A673 (cell line): ENCODE results near the gene GET4. TPM values are rescaled to one million over a fixed set of nuclear protein-coding genes. Genes with fewer than 3 reads are reported as not detected.

Experiments used
- BruUV-seq: library from RNA; stranded (reverse); fragments of 400-500 nt; replicated peaks from 2 replicates; lab custom pipeline; 2021; lab: Mats Ljungman, UMichigan
- CTCF ChIA-PET: fragments of 300-600 bp; sonication (Branson Sonifier 250); formaldehyde crosslinking; loops from one replicate; lab custom pipeline; 2022; ENCODE audit warnings: antibody characterized with exemption; lab: Charles Lee
- POLR2A ChIA-PET: fragments of 300-600 bp; sonication (Branson Sonifier 250); formaldehyde crosslinking; loops from one replicate; lab custom pipeline; 2022; ENCODE audit warnings: antibody characterized with exemption; ENCODE audit not compliant: low non-redundant PET; lab: Charles Lee
- DNase-seq: peaks from one replicate; pipeline ENCODE4 v3.0.0-alpha.2; 2015; ENCODE audit warnings: low spot score
- H3K27ac ChIP-seq: fragments of 200-600 bp; sonication (generic); 2 replicates; pipeline ENCODE4 v1.5.1; 2016; ENCODE audit warnings: mixed run types, low read depth, mild to moderate bottlenecking, mixed read lengths, antibody characterized with exemption, low read length; ENCODE audit not compliant: poor library complexity, severe bottlenecking
- H3K27me3 ChIP-seq: fragments of 200-600 bp; sonication (generic); replicated peaks from 2 replicates; pipeline ENCODE4 v1.6.1; 2017; ENCODE audit warnings: mixed run types, low read depth, mild to moderate bottlenecking, mixed read lengths, antibody characterized with exemption, low read length; ENCODE audit not compliant: insufficient read depth, poor library complexity
- H3K36me3 ChIP-seq: fragments of 200-600 bp; sonication (generic); 2 replicates; pipeline ENCODE4 v1.6.1; 2016; ENCODE audit warnings: mixed run types, mild to moderate bottlenecking, mixed read lengths, antibody characterized with exemption, low read length; ENCODE audit not compliant: insufficient read depth, poor library complexity, severe bottlenecking
- H3K4me1 ChIP-seq: fragments of 200-600 bp; sonication (generic); 2 replicates; pipeline ENCODE4 v1.6.1; 2017; ENCODE audit warnings: mixed run types, mild to moderate bottlenecking, mixed read lengths, antibody characterized with exemption, low read length; ENCODE audit not compliant: insufficient read depth, poor library complexity, severe bottlenecking
- H3K4me3 ChIP-seq: fragments of 200-600 bp; sonication (generic); 2 replicates; pipeline ENCODE4 v1.5.1; 2016; ENCODE audit warnings: low read depth, mixed run types, mild to moderate bottlenecking, mixed read lengths, low read length; ENCODE audit not compliant: poor library complexity, severe bottlenecking
- H3K9me3 ChIP-seq: fragments of 200-600 bp; sonication (generic); 2 replicates; pipeline ENCODE4 v1.6.1; 2016; ENCODE audit warnings: mixed run types, low read depth, mild to moderate bottlenecking, mixed read lengths, antibody characterized with exemption, low read length; ENCODE audit not compliant: poor library complexity, severe bottlenecking
- EZH2 ChIP-seq: fragments of 200-600 bp; sonication (generic); IDR thresholded peaks from 2 replicates; pipeline ENCODE4 v1.6.1; 2017; ENCODE audit warnings: borderline replicate concordance, low read depth, mild to moderate bottlenecking, mixed read lengths, antibody characterized with exemption, low read length; ENCODE audit not compliant: poor library complexity, severe bottlenecking
- intact Hi-C: fragments of 100-400 bp; cut with micrococcal nuclease; formaldehyde crosslinking; loops from one replicate; pipeline ENCODE4 v1.10.0; 2022; ENCODE audit not compliant: unreplicated experiment
- total RNA-seq: library from RNA; stranded (reverse); gene quantifications from 2 replicates; pipeline ENCODE4 v1.2.3, GENCODE V29; 2021
- TF ChIP-seq, protein P1 (sequence below): fragments of 300-800, 200-600 bp; sonication (generic); conservative IDR thresholded peaks from 2 replicates; pipeline ENCODE4 v1.5.1; 2017; ENCODE audit warnings: low read depth, mild to moderate bottlenecking, antibody characterized with exemption, low read length, moderate library complexity, mixed read lengths

Gene GET4
- total RNA-seq, 1 experiment from 2014 or later: 49.7 TPM

DNA sequence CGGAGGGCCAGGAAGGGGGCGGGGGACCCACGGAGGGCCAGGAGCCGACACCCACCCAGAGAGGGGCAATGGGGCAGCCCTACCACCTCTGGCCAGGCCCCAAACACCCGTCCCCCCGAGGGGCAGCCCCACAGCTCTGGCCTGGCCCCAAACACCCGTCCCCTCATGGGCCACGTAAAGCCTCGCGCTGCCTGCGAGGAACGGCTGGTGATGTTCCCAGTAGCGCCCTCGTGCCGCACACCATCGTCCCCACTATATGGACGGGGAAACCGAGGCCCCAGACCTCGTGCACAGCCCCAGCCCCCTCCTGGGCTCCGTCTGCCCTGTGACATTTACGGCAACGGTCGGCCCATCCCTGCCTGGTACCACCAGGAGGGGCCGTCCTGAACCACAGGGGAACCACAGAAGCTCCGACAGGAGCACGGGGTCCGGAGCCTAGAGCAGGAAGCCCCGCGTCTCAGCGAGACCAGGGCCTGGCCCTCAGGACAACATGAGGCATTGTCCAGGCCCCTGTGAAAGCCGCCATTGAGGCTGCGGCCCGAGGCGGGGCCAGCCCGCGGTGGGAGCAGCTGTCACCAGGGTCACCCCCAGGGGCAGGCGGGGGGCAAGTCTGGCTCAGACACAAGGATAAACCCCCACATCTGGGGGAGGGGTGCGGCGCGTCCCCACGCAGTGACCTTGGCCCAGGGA, 35.6 kb downstream of the GET4 start:
- TF ChIP-seq EZH2: no peak
- TF ChIP-seq, protein P1, sequence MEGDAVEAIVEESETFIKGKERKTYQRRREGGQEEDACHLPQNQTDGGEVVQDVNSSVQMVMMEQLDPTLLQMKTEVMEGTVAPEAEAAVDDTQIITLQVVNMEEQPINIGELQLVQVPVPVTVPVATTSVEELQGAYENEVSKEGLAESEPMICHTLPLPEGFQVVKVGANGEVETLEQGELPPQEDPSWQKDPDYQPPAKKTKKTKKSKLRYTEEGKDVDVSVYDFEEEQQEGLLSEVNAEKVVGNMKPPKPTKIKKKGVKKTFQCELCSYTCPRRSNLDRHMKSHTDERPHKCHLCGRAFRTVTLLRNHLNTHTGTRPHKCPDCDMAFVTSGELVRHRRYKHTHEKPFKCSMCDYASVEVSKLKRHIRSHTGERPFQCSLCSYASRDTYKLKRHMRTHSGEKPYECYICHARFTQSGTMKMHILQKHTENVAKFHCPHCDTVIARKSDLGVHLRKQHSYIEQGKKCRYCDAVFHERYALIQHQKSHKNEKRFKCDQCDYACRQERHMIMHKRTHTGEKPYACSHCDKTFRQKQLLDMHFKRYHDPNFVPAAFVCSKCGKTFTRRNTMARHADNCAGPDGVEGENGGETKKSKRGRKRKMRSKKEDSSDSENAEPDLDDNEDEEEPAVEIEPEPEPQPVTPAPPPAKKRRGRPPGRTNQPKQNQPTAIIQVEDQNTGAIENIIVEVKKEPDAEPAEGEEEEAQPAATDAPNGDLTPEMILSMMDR: no peak
- H3K27ac ChIP-seq: no peak overlapping the region
- H3K9me3 ChIP-seq: no peaks in the 10 kb centered on the region
- H3K36me3 ChIP-seq: no peaks in the 10 kb centered on the region
- intact Hi-C loops: loop anchor here (5.0 kb wide), 1 partner anchor 40 kb away; the partner anchor contains the start of gene ADAP1
- BruUV-seq: no TSS peak
- POLR2A ChIA-PET: no interaction called here
- H3K4me3 ChIP-seq: no peak overlapping the region
- CTCF ChIA-PET: no interaction called here
- H3K4me1 ChIP-seq: peaks cover 18% of the 10 kb centered on the region
- no peak for DNase-seq
- no peaks in the 10 kb centered on the region for H3K27me3 ChIP-seq

DNA sequence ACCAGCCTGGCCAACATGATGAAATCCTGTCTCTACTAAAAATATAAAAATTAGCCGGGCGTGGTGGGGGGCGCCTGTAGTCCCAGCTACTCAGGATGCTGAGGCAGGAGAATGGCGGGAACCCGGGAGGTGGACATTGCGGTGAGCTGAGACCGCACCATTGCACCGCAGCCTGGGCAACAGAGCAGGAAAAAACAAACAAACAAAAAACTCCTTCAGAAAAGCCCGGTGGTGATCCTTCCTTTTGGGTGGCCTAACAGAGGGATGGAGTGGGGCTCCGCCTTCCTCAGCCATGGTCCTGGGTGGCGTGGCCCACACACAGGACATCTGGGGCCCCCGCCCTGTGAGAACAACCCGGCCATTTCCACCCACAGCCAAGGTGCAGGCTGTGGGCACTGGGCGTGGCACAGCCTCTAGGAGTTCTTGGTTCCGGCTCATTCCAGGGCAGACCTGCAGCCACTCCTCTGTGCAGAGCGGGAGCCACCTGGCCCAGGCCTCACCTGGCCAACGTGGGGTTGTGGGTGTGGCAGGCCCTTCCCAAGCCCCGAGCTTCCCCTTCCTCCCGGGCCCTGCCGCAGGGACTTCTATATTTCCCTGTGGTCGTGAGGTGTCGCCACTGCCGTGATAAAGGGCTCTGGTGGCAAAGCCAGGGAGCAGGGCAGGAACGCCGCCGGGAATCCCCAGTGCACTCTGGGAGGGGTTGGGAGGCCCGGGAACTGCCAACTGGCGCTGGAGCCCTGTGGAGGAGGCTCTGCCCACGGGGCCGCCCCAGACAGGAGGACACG, 37.6 kb downstream of the GET4 start:
- BruUV-seq: no TSS peak
- peaks cover 18% of the 10 kb centered on the region for H3K4me1 ChIP-seq
- no peak overlapping the region for H3K4me3 ChIP-seq
- intact Hi-C loops: loop anchor here (5.0 kb wide), 1 partner anchor 38 kb away; the partner anchor contains the start of gene ADAP1
- no peak for DNase-seq
- H3K27me3 ChIP-seq: no peaks in the 10 kb centered on the region
- H3K27ac ChIP-seq: no peak overlapping the region
- H3K9me3 ChIP-seq: no peaks in the 10 kb centered on the region
- TF ChIP-seq, protein P1: no peak
- TF ChIP-seq EZH2: no peak
- no peaks in the 10 kb centered on the region for H3K36me3 ChIP-seq
- POLR2A ChIA-PET: no interaction called here
- CTCF ChIA-PET: no interaction called here

DNA sequence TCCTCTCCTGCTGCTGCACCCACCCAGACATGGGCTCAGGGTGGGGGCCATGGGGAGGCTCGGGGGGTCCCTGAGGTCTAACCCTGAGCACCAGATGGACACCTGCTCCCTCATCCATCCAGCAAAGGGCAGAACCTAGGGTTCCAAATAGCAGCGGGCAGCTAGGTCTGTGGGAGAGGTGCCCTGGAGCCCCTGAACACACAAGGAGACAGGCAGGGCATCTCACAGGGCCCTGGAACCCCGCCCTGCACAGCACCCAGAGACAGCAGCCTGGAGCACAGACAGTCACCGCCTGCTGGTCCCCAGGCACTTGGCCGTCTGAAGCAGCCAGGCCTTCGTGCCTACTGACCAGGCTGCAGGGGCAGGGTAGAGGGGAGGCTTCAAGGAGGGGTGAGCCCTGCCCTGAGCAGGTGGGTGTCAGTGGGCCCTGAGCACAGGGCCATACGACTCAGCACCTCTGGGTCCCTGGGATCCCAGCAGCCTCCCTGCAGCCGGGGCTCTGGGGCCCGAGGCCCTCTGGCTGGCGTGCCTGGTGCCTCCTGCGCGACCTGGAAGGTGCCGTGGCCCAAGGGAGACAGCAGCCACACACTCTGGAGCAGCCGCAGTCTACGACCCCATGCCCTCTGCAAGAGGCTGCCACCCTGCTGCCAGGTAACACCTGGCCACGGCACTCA, 38.3 kb downstream of the GET4 start:
- no peaks in the 10 kb centered on the region for H3K36me3 ChIP-seq
- no TSS peak for BruUV-seq
- ChIA-PET CTCF (no interaction called here), POLR2A (no interaction called here)
- H3K27me3 ChIP-seq: no peaks in the 10 kb centered on the region
- no peak overlapping the region for H3K27ac ChIP-seq
- H3K4me1 ChIP-seq: peaks cover 18% of the 10 kb centered on the region
- no peak overlapping the region for H3K4me3 ChIP-seq
- TF ChIP-seq, protein P1: no peak
- TF ChIP-seq EZH2: no peak
- no peaks in the 10 kb centered on the region for H3K9me3 ChIP-seq
- intact Hi-C loops: loop anchor here (5.0 kb wide), 1 partner anchor 38 kb away; the partner anchor contains the start of gene ADAP1
- no peak for DNase-seq
